T-cell (primary cell): ENCODE results near the gene EMC10. TPM values are rescaled to one million over a fixed set of nuclear protein-coding genes. Genes with fewer than 3 reads are reported as not detected.

Experiments used
- ATAC-seq, 4 experiments: fragments of 200-7000 bp in 3 of 4; fragments of 150-1000 bp in 1 of 4; cut with Tn5 transposase; replicated peaks in 1 of 4; 1 replicate in 3 of 4; 2 replicates in 1 of 4; pipeline ENCODE4 v1.10.0; 2021; ENCODE audit warnings: moderate library complexity in 3 of 4, mild to moderate bottlenecking in 2 of 4, moderate number of reproducible peaks in 1 of 4
- CTCF ChIA-PET, 2 donors: fragments of 300-600 bp; sonication (Branson Sonifier 250); formaldehyde crosslinking; loops; one replicate each; lab custom pipeline; 2022; ENCODE audit warnings: antibody characterized with exemption in 2 of 2; lab: Charles Lee
- POLR2A ChIA-PET, 2 donors: fragments of 300-600 bp; sonication (Branson Sonifier 250); formaldehyde crosslinking; loops; one replicate each; lab custom pipeline; 2022; ENCODE audit warnings: antibody characterized with exemption in 2 of 2; lab: Charles Lee
- DNase-seq, 35 experiments: peaks; one replicate each; pipeline versions ENCODE4 v3.0.0 to v3.0.0-alpha.2; 2013 to 2023
- H3K27ac ChIP-seq: one replicate; pipeline ENCODE4 v1.5.1; 2013; ENCODE audit warnings: low read length
- H3K27me3 ChIP-seq, 2 experiments: replicated peaks in 1 of 2; 1 replicate in 1 of 2; 2 replicates in 1 of 2; pipeline versions ENCODE4 v1.6.1 to v1.7.0; 2013; ENCODE audit warnings: low read length in 1 of 2, mixed read lengths in 1 of 2; ENCODE audit not compliant: control insufficient read depth in 2 of 2, insufficient read depth in 2 of 2; ENCODE audit errors: extremely low read depth in 1 of 2
- H3K36me3 ChIP-seq, 2 donors: 1 replicate in 1 of 2; 2 replicates in 1 of 2; pipeline versions ENCODE4 v1.6.1 to v1.7.0; 2013; ENCODE audit warnings: low read length in 1 of 2; ENCODE audit not compliant: control insufficient read depth in 2 of 2, insufficient read depth in 1 of 2; ENCODE audit errors: extremely low read depth in 1 of 2
- H3K4me1 ChIP-seq, 2 experiments: 1 replicate in 1 of 2; 2 replicates in 1 of 2; pipeline versions ENCODE4 v1.6.1 to v1.7.0; 2013; ENCODE audit warnings: low read length in 2 of 2, mixed read lengths in 1 of 2; ENCODE audit not compliant: insufficient read depth in 2 of 2, control insufficient read depth in 1 of 2; ENCODE audit errors: extremely low read depth in 1 of 2
- H3K4me3 ChIP-seq, 2 donors: 1 replicate in 1 of 2; 2 replicates in 1 of 2; pipeline versions ENCODE4 v1.5.1 to v1.7.0; 2013; ENCODE audit warnings: mild to moderate bottlenecking in 2 of 2, low read length in 1 of 2, moderate library complexity in 1 of 2; ENCODE audit not compliant: control insufficient read depth in 1 of 2; ENCODE audit errors: extremely low read depth in 1 of 2
- H3K9me3 ChIP-seq: 2 replicates; pipeline ENCODE4 v1.7.0; 2013
- H3K27ac Mint-ChIP-seq, 2 donors: one replicate each; pipeline ENCODE4 v1.8.0; 2020 to 2021; ENCODE audit warnings: mild to moderate bottlenecking in 2 of 2, mixed read lengths in 2 of 2
- H3K27me3 Mint-ChIP-seq, 2 donors: one replicate each; pipeline ENCODE4 v1.8.0; 2021 to 2022; ENCODE audit warnings: mixed read lengths in 2 of 2
- H3K36me3 Mint-ChIP-seq: one replicate; pipeline ENCODE4 v1.8.0; 2021; ENCODE audit warnings: mixed read lengths
- H3K4me1 Mint-ChIP-seq, 3 donors: one replicate each; pipeline ENCODE4 v1.8.0; 2020 to 2022; ENCODE audit warnings: mixed read lengths in 3 of 3, mild to moderate bottlenecking in 1 of 3
- H3K4me3 Mint-ChIP-seq, 3 donors: one replicate each; pipeline ENCODE4 v1.8.0; 2020 to 2022; ENCODE audit warnings: mild to moderate bottlenecking in 3 of 3, mixed read lengths in 3 of 3, moderate library complexity in 3 of 3
- H3K9me3 Mint-ChIP-seq, 3 donors: one replicate each; pipeline ENCODE4 v1.8.0; 2020 to 2022; ENCODE audit warnings: mixed read lengths in 3 of 3
- WGBS: methylation state at CpG from one replicate; pipeline ENCODE4 v1.1.5; 2013; ENCODE audit warnings: missing lambda C conversion rate; ENCODE audit not compliant: insufficient coverage; 5-methylcytosine and 5-hydroxymethylcytosine counted together
- total RNA-seq, 35 experiments: library from RNA in 6 of 35; stranded (reverse) in 6 of 35; fragments of 120-200 nt in 1 of 35; gene quantifications; one replicate each; pipeline versions ENCODE4 v1.2.1 to v1.2.4 and lab custom pipeline; 2013 to 2026

The EMC10 gene
- total RNA-seq, 5 donors from 2014 or later (not counting 1 experiment from before 2014, with no cell fraction given) = 83.7 to 98.1 (median 89.7) TPM

DNA sequence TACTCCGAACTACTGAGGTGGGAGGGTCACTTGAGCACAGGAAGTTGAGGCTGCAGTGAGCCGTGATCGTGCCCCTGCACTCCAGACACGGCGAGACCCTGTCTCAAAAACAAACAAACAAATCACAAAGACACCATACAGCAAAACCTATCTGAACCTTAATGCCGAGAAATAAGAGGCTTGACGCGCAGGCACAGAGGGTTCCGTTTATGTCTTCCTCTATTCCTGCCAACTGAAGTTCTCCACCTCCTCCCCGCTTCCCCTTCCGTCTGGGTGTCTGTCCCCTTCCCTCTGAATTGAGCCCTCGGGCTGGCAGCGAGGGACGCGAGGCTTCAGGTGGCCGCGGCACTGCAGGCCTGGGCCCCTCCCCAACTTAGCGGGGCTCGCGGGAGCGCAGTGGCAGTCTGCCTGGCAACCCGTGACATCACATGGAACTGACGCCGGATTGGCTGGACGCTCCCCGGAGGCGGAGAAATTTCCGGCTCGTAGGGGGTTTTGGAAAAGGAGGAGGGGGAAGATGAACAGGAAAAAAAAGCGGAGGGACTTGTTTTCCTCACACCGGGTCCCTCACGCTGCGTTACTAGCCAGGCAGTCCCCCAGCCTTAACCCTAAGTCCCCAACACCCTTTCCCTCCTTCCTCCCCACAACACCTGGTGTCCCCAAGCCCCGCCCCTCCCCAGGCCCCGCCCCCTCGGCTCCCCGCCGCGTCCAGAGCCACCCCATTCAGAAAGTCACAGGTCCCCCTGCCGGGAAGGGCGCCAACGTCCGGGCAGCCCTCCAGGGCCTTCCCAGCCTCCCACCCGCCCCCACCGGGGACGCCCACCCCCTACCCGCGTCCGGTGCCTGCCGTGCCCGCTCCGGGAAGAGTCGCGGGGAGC is 44.7 kb upstream of the EMC10 start:
- 2% methylated on average over 26 of the region's 54 CpGs for WGBS
- CTCF ChIA-PET = no interaction called here
- POLR2A ChIA-PET = no interaction called here

DNA sequence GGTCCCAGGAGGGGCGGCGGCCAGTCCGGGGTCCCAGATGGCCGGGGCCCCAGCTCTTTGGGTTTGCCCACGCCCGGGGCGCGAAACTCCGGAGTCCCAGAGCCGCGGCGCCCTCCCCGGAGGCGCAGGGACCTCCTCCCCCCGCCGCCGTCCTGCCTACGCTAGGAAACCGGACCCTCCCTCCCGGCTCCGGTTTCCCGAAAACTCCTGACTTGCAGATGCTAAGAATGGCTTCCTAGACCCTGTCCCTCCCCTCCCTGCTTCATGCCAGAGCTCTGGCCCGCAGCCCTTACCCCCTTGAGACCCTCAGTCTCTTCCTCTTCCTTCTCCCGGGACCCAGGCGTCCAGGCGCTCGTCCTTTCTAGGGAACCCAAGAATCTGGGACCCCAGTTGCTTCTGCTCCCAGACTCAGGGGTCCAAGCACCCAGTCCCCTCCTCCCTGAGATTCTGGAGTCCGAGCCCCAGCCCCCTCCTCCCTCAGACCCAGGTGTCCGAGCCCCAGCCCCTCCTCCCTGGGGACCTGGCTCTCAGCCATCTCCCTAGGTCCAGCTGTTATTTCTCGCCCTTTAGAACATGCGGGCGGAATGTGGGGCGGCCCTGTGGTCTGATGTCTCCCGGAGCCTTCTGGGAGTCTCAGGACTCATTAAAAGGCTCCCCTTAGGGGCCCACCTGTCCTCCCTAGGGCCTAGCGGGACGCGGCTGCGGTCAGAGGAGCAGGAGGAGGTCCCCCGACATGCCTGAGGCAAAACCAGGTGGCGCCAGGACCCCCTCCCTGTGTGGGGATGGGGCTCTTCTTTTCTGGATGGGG is 43.9 kb upstream of the EMC10 start, which contains the start of gene MYBPC2:
Gene MYBPC2 (plus strand): TSS at position 672 of the 808 bp plus-strand sequence. CDS start 62 bp downstream, at position 734.
- POLR2A ChIA-PET = no interaction called here
- H3K9me3 Mint-ChIP-seq = no peaks in the 10 kb centered on the region
- Histone ChIP-seq H3K36me3 (no peaks in the 10 kb centered on the region), H3K27me3 (peaks cover 0 to 63% of the 10 kb centered on the region in 2 experiments), H3K4me3 (peak within 1 kb of the TSS; percentile 62 to 67), H3K9me3 (no peaks in the 10 kb centered on the region), H3K4me1 (peaks cover 0 to 28% of the 10 kb centered on the region in 2 experiments), H3K27ac (peak within 1 kb of the TSS; percentile 30)
- DNase-seq = peak in 2 of 35 experiments; percentile 12 to 25
- peak within 1 kb of the TSS; percentile 43 to 68 for H3K27ac Mint-ChIP-seq
- ATAC-seq = peak in 2 of 4 experiments; percentile 3 to 7
- CTCF ChIA-PET = interaction anchor here in 1 of 2 donors (0.5 kb wide), 1 partner anchor 68 kb away, joined by 4 read pairs; no protein-coding TSS in a partner anchor
- WGBS = 3% methylated on average over 35 of the region's 40 CpGs
- peak within 1 kb of the TSS; percentile 79 to 87 (median 85) for H3K4me3 Mint-ChIP-seq
- H3K27me3 Mint-ChIP-seq = peaks cover 10 to 15% of the 10 kb centered on the region in 2 donors
- H3K36me3 Mint-ChIP-seq = no peaks in the 10 kb centered on the region
- H3K4me1 Mint-ChIP-seq = peaks cover 10 to 27% (median 15%) of the 10 kb centered on the region in 3 donors

More for the DNA sequence above, 44.7 kb upstream of the EMC10 start:
- Histone ChIP-seq H3K9me3 (no peaks in the 10 kb centered on the region), H3K36me3 (no peaks in the 10 kb centered on the region), H3K27me3 (peaks cover 0 to 69% of the 10 kb centered on the region in 2 experiments), H3K27ac (peak overlapping the region; percentile 30), H3K4me1 (peaks cover 0 to 29% of the 10 kb centered on the region in 2 experiments), H3K4me3 (peak overlapping the region; percentile 62 to 67)
- peaks cover 5 to 15% of the 10 kb centered on the region in 2 donors for H3K27me3 Mint-ChIP-seq
- H3K27ac Mint-ChIP-seq = peak overlapping the region; percentile 43 to 68
- DNase-seq = peak; percentile 51 to 94 (median 80)
- H3K4me1 Mint-ChIP-seq = peaks cover 10 to 27% (median 15%) of the 10 kb centered on the region in 3 donors
- H3K9me3 Mint-ChIP-seq = no peaks in the 10 kb centered on the region
- ATAC-seq = peak; percentile 93 to 96 (median 95)
- no peaks in the 10 kb centered on the region for H3K36me3 Mint-ChIP-seq
- H3K4me3 Mint-ChIP-seq = peak overlapping the region; percentile 79 to 87 (median 85)

DNA sequence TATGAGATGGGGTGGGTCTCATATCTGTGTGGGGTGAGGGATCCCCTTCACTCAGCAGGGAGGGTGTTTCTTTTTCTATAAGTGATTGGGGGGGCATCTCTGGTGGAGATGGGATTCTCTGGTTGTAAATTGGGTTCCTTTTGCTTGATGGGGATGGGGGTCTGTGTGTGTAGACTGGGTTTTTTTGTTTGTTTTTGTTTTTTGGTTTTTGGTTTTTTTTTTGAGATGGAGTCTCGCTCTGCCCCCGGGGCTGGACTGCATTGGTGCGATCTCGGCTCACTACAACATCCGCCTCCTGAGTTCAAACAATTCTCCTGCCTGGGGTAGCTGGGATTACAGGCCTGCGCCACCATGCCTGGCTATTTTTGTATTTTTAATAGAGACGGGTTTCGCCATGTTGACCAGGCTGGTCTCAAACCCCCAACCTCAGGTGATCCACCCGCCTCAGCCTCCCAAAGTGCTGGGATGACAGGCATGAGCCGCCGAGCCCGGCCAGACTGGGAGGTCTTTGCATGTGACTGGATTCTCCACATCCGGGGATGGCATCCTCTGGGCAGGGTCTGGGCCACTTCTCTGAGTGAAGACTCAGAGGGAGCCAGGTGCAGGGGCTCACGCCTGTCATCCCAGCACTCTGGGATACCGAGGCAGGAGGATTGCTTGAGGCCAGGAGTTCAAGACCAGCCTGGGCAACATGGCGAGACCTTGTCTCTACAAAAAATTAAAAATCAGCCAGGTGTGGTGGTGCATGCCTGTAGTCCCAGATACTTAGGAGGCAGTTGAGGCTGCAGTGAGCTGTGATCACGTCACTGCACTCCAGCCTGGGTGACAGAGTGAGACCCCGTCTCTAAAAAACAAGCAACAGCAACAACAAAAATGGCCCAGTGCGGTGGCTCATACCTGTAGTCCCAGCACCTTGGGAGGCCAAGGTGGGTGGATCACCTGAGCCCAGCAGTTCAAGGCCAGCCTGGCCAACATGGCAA is 42.8 kb upstream of the EMC10 start:
- Mint-ChIP-seq H3K4me3 (peak overlapping the region; percentile 52 to 79 (median 70)), H3K36me3 (no peaks in the 10 kb centered on the region), H3K27me3 (peaks cover 10 to 19% of the 10 kb centered on the region in 2 donors), H3K27ac (no peak overlapping the region), H3K4me1 (peaks cover 10 to 22% (median 15%) of the 10 kb centered on the region in 3 donors), H3K9me3 (no peaks in the 10 kb centered on the region)
- ATAC-seq = no peak
- Histone ChIP-seq H3K9me3 (no peaks in the 10 kb centered on the region), H3K27ac (no peak overlapping the region), H3K4me3 (no peak overlapping the region), H3K36me3 (no peaks in the 10 kb centered on the region), H3K27me3 (peaks cover 0 to 52% of the 10 kb centered on the region in 2 experiments), H3K4me1 (peaks cover 0 to 18% of the 10 kb centered on the region in 2 experiments)
- 88% methylated on average over 16 of the region's 19 CpGs for WGBS
- POLR2A ChIA-PET = no interaction called here
- DNase-seq = no peak
- CTCF ChIA-PET = no interaction called here

DNA sequence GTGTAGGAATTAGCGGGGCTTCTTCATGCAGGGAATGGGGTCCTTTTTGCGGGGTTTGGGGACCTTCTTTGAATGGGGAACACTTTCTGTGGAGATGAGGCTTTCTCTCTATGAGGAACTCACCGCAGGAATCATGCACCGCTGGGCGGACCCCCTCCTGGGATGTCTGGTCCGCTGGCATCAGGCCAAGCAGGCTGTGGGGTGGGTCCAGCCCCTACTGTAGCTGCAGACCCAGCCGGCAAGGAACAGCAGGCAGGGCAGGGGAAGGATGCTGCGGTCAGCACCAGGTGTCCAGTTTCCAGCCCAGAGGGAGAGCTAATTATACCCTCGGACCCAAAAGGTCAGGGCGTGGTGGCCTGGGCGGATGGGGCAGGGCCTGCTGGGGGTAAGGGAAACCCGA is 41.8 kb upstream of the EMC10 start:
- Histone ChIP-seq H3K27me3 (peaks cover 0 to 45% of the 10 kb centered on the region in 2 experiments), H3K4me3 (no peak overlapping the region), H3K4me1 (peaks cover 0 to 18% of the 10 kb centered on the region in 2 experiments), H3K36me3 (no peaks in the 10 kb centered on the region), H3K9me3 (no peaks in the 10 kb centered on the region), H3K27ac (no peak overlapping the region)
- ATAC-seq (no peak), DNase-seq (no peak)
- H3K9me3 Mint-ChIP-seq = no peaks in the 10 kb centered on the region
- ChIA-PET POLR2A (no interaction called here), CTCF (no interaction called here)
- peak overlapping the region in 1 of 3 donors; percentile 28 for H3K4me3 Mint-ChIP-seq
- peaks cover 10 to 20% of the 10 kb centered on the region in 2 donors for H3K27me3 Mint-ChIP-seq
- no peaks in the 10 kb centered on the region for H3K36me3 Mint-ChIP-seq
- peaks cover 8 to 19% (median 15%) of the 10 kb centered on the region in 3 donors for H3K4me1 Mint-ChIP-seq
- 66% methylated on average over 8 of the region's 12 CpGs for WGBS
- H3K27ac Mint-ChIP-seq = no peak overlapping the region

DNA sequence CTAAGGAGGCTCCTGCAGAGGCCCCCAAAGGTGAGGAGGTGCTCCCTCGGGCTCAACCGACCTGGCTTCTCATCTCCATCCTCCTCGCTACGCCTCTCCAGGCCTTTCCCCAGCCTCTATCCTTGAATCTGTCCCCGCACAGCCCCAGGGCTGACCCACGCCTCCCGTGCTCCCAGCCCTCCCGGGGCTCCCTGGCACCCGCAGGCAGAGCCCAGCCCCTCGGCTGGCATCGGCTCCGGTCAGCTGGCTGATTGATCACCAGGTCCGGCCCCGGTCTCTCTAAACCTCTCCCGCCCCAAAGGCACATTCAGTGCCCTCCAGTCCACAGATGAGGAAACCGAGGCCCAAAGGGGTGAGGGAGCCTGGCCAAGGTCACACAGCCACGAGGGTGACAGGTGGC is 41.1 kb upstream of the EMC10 start:
- ChIA-PET CTCF (no interaction called here), POLR2A (no interaction called here)
- H3K27ac Mint-ChIP-seq = no peak overlapping the region
- WGBS = 92% methylated on average over 12 of the region's 17 CpGs
- H3K27me3 Mint-ChIP-seq = peaks cover 14 to 23% of the 10 kb centered on the region in 2 donors
- no peak overlapping the region for H3K4me3 Mint-ChIP-seq
- Histone ChIP-seq H3K4me3 (no peak overlapping the region), H3K27ac (no peak overlapping the region), H3K27me3 (peaks cover 0 to 39% of the 10 kb centered on the region in 2 experiments), H3K4me1 (peaks cover 0 to 18% of the 10 kb centered on the region in 2 experiments), H3K36me3 (no peaks in the 10 kb centered on the region), H3K9me3 (no peaks in the 10 kb centered on the region)
- ATAC-seq (no peak), DNase-seq (no peak)
- no peaks in the 10 kb centered on the region for H3K9me3 Mint-ChIP-seq
- H3K36me3 Mint-ChIP-seq = no peaks in the 10 kb centered on the region
- peaks cover 8 to 19% (median 15%) of the 10 kb centered on the region in 3 donors for H3K4me1 Mint-ChIP-seq
